Measurements from ENCODE around the gene ELAVL1.

DNA sequence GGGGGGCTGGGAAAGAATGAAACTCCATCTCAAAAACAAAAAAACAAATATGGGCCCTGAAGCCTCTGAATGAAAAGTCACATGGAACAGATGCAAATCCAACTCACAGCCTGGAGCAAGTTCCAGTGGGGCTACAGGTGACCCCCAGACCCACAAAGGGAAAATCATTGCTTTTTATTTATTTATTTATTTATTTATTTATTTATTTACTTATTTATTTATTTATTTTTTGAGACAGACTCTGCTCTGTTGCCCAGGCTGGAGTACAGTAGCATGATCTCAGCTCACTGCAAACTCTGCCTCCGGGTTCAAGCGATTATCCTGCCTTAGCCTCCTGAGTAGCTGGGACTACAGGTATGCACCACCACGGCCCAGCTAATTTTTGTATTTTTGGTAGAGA, 33.8 kb upstream of the ELAVL1 start:
- TF ChIP-seq GATA2 (IDR thresholded peaks at IDR 0.05; ENCODE audit: low read depth, low read length) (no peak), GATA3 (IDR thresholded peaks at IDR 0.05; ENCODE audit: low read depth, low read length) (no peak)

All from SH-SY5Y (cell line).